Measurements from ENCODE around the gene PDHX.

The PDHX gene

DNA sequence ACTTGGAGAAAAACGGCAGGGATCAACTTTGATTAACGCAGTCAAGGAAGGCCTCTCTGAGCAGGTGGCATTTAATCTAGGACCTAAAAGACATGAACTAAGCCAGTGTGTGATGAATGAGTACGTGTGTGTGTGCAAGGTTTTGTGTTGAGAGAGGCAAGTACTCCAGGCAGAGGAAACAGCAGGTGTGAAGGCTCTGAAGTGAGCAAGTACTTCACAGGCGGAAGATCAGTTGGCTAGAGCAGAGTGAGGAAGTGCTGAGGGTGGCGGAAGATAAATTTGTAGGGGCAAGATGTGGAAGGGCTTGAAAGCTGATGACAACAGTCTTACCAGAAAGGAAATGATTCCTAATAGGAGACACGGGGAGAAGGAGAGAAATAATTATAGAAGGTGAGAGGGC is 7.0 kb upstream of the PDHX start:
- H3K4me3 ChIP-seq (ENCODE audit: low read length, poor library complexity, severe bottlenecking) = no peak overlapping the region
- H3K36me3 ChIP-seq (ENCODE audit: insufficient read depth, low read length) = no peaks in the 10 kb centered on the region
- H3K27me3 ChIP-seq (ENCODE audit: insufficient read depth, low read length, poor library complexity, severe bottlenecking) = no peaks in the 10 kb centered on the region
- peaks cover 4% of the 10 kb centered on the region for H4K20me1 ChIP-seq (ENCODE audit: insufficient read depth, low read length, poor library complexity, severe bottlenecking)
- H3K4me2 ChIP-seq (ENCODE audit: low read depth, low read length, poor library complexity, severe bottlenecking) = peak overlapping the region; percentile 39
- H3K79me2 ChIP-seq (ENCODE audit: insufficient read depth, low read length) = peaks cover 59% of the 10 kb centered on the region
- H3K9me2 ChIP-seq (replicated peaks; ENCODE audit: low read depth, low read length) = no peaks in the 10 kb centered on the region
- TF ChIP-seq, protein P1, sequence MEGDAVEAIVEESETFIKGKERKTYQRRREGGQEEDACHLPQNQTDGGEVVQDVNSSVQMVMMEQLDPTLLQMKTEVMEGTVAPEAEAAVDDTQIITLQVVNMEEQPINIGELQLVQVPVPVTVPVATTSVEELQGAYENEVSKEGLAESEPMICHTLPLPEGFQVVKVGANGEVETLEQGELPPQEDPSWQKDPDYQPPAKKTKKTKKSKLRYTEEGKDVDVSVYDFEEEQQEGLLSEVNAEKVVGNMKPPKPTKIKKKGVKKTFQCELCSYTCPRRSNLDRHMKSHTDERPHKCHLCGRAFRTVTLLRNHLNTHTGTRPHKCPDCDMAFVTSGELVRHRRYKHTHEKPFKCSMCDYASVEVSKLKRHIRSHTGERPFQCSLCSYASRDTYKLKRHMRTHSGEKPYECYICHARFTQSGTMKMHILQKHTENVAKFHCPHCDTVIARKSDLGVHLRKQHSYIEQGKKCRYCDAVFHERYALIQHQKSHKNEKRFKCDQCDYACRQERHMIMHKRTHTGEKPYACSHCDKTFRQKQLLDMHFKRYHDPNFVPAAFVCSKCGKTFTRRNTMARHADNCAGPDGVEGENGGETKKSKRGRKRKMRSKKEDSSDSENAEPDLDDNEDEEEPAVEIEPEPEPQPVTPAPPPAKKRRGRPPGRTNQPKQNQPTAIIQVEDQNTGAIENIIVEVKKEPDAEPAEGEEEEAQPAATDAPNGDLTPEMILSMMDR (conservative IDR thresholded peaks at IDR 0.05; ENCODE audit: low read length) = no peak
- no peak for TF ChIP-seq EZH2phosphoT487 (IDR thresholded peaks at IDR 0.05; ENCODE audit: borderline replicate concordance)
- H3K4me1 ChIP-seq (ENCODE audit: insufficient read depth, low read length, poor library complexity, severe bottlenecking) = peaks cover 57% of the 10 kb centered on the region
- H3K9me3 ChIP-seq (ENCODE audit: insufficient read depth, low read depth, low read length) = no peaks in the 10 kb centered on the region
- no peaks in the 10 kb centered on the region for H3F3A ChIP-seq (ENCODE audit: low read depth)
- no peak overlapping the region for H2AFZ ChIP-seq (ENCODE audit: low read length)
- no peak overlapping the region for H3K9ac ChIP-seq (ENCODE audit: low read depth, low read length, poor library complexity, severe bottlenecking)

DNA sequence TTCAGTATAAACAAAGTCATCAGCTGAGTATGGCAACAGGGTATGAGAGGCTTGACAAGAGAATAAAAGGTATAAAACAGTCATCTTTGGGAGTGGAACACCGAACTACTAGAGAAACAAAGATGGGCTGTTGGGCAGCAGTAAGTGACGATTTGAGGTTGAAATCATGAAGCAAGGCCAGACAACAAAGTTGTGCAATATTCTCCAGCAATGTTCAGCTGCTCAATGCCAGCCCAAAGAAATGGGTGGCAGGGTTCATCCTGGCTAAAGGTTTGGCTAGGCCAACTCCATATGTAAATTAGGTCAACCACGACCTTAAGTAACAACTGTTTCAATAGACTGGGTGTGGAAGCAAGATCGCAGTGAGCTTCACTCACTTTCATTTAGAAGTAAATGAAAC is 6.5 kb upstream of the PDHX start:
- no peak overlapping the region for H2AFZ ChIP-seq (ENCODE audit: low read length)
- no peak overlapping the region for H3K4me3 ChIP-seq (ENCODE audit: low read length, poor library complexity, severe bottlenecking)
- H3K9me3 ChIP-seq (ENCODE audit: insufficient read depth, low read depth, low read length) = no peaks in the 10 kb centered on the region
- H3K4me2 ChIP-seq (ENCODE audit: low read depth, low read length, poor library complexity, severe bottlenecking) = peak overlapping the region; percentile 39
- no peak overlapping the region for H3K9ac ChIP-seq (ENCODE audit: low read depth, low read length, poor library complexity, severe bottlenecking)
- H3F3A ChIP-seq (ENCODE audit: low read depth) = no peaks in the 10 kb centered on the region
- no peaks in the 10 kb centered on the region for H3K27me3 ChIP-seq (ENCODE audit: insufficient read depth, low read length, poor library complexity, severe bottlenecking)
- peaks cover 54% of the 10 kb centered on the region for H3K4me1 ChIP-seq (ENCODE audit: insufficient read depth, low read length, poor library complexity, severe bottlenecking)
- peaks cover 62% of the 10 kb centered on the region for H3K79me2 ChIP-seq (ENCODE audit: insufficient read depth, low read length)
- no peaks in the 10 kb centered on the region for H3K9me2 ChIP-seq (replicated peaks; ENCODE audit: low read depth, low read length)
- TF ChIP-seq, protein P1 (conservative IDR thresholded peaks at IDR 0.05; ENCODE audit: low read length) = no peak
- TF ChIP-seq EZH2phosphoT487 (IDR thresholded peaks at IDR 0.05; ENCODE audit: borderline replicate concordance) = no peak
- H4K20me1 ChIP-seq (ENCODE audit: insufficient read depth, low read length, poor library complexity, severe bottlenecking) = peaks cover 5% of the 10 kb centered on the region
- no peaks in the 10 kb centered on the region for H3K36me3 ChIP-seq (ENCODE audit: insufficient read depth, low read length)

DNA sequence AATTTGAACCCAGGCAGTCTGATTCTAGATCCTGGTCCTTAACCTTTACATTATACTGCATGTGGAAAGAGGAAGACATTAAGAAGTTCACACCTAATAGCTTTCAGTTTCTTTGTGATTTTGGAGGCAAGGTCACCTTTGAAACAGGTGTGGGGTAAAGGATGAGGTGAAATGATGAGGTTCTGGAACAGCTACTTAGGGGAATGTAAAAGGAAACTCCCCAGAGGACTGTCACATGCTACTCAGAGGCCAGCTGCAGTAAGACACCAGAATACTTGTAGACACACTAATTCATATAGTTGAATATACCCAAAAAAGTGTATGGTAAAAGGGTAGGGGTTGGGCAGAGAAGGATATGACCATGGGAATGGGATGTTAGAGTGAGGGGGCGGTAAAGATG is 5.6 kb upstream of the PDHX start:
- Histone ChIP-seq H3K36me3 (ENCODE audit: insufficient read depth, low read length) (no peaks in the 10 kb centered on the region), H3F3A (ENCODE audit: low read depth) (no peaks in the 10 kb centered on the region), H3K79me2 (ENCODE audit: insufficient read depth, low read length) (peaks cover 71% of the 10 kb centered on the region), H3K4me2 (ENCODE audit: low read depth, low read length, poor library complexity, severe bottlenecking) (peak overlapping the region; percentile 39), H3K9me3 (ENCODE audit: insufficient read depth, low read depth, low read length) (no peaks in the 10 kb centered on the region), H3K9me2 (replicated peaks; ENCODE audit: low read depth, low read length) (no peaks in the 10 kb centered on the region), H2AFZ (ENCODE audit: low read length) (no peak overlapping the region), H3K27me3 (ENCODE audit: insufficient read depth, low read length, poor library complexity, severe bottlenecking) (no peaks in the 10 kb centered on the region), H3K4me3 (ENCODE audit: low read length, poor library complexity, severe bottlenecking) (no peak overlapping the region), H3K9ac (ENCODE audit: low read depth, low read length, poor library complexity, severe bottlenecking) (no peak overlapping the region), H4K20me1 (ENCODE audit: insufficient read depth, low read length, poor library complexity, severe bottlenecking) (peaks cover 9% of the 10 kb centered on the region), H3K4me1 (ENCODE audit: insufficient read depth, low read length, poor library complexity, severe bottlenecking) (peaks cover 60% of the 10 kb centered on the region)
- TF ChIP-seq EZH2phosphoT487 (IDR thresholded peaks at IDR 0.05; ENCODE audit: borderline replicate concordance) = no peak
- TF ChIP-seq, protein P1 (conservative IDR thresholded peaks at IDR 0.05; ENCODE audit: low read length) = no peak

All from Loucy (cell line).